ENCODE results near the gene LRRC1. TPM values are rescaled to one million over a fixed set of nuclear protein-coding genes. Genes with fewer than 3 reads are reported as not detected.
A peak's percentile ranks its signal among the peaks of the same experiment; 100 is the strongest.

LRRC1 gene
- total RNA-seq, 1 experiment from 2014 or later: 10.3 TPM

- no peak overlapping the region for H4K91ac ChIP-seq (ENCODE audit: insufficient read length, low read depth, low read length)
- no CpG with 5 or more reads among the region's 7 CpGs for whole genome bisulfite sequencing (ENCODE audit: extremely low coverage, insufficient read length, low lambda C conversion rate)
These were observed 20.7 kb downstream of the LRRC1 start for GRCh38 chr6:53815381-53816119.

More at GRCh38 chr6:53815381-53816119, 20.7 kb downstream of the LRRC1 start:
- Histone ChIP-seq H2BK120ac (ENCODE audit: low read depth, low read length, poor library complexity, severe bottlenecking) (no peak overlapping the region), H3K4me2 (ENCODE audit: insufficient read depth, insufficient read length, low read length) (no peak overlapping the region), H3K27me3 (ENCODE audit: insufficient read depth, low read length) (no peaks in the 10 kb centered on the region), H2BK12ac (ENCODE audit: insufficient read length, low read depth, low read length) (no peak overlapping the region), H4K5ac (ENCODE audit: insufficient read length, low read depth, low read length) (no peak overlapping the region), H3K4ac (ENCODE audit: low read depth, low read length) (no peak overlapping the region), H3K9ac (ENCODE audit: extremely low read depth, insufficient read length, low read length) (no peak overlapping the region), H2BK20ac (ENCODE audit: low read depth, low read length, poor library complexity, severe bottlenecking) (no peak overlapping the region), H4K8ac (replicated peaks; ENCODE audit: insufficient read length, low read depth, low read length) (no peak overlapping the region), H3K27ac (ENCODE audit: insufficient read length, low read depth, low read length) (no peak overlapping the region), H3K4me1 (ENCODE audit: insufficient read depth, low read length) (peaks cover 2% of the 10 kb centered on the region; the same call in 1 of the 2 replicates), H4K20me1 (ENCODE audit: control insufficient read depth, insufficient read depth, insufficient read length) (no peaks in the 10 kb centered on the region), H3K79me2 (ENCODE audit: insufficient read depth, low read length) (no peaks in the 10 kb centered on the region; the same call in 1 of the 2 replicates), H3K23ac (ENCODE audit: insufficient read length, low read depth, low read length) (no peak overlapping the region), H3K18ac (ENCODE audit: insufficient read length, low read depth, low read length) (no peak overlapping the region), H3K23me2 (ENCODE audit: insufficient read length, low read depth, low read length, poor library complexity, severe bottlenecking) (no peaks in the 10 kb centered on the region), H2BK15ac (ENCODE audit: low read depth, low read length) (no peak overlapping the region), H3K56ac (ENCODE audit: insufficient read length, low read depth, low read length) (no peak overlapping the region), H2AFZ (ENCODE audit: low read length) (no peak overlapping the region), H3K9me3 (ENCODE audit: control insufficient read depth, low read depth, low read length) (no peaks in the 10 kb centered on the region), H3T11ph (ENCODE audit: low read length) (no peak overlapping the region), H3K79me1 (ENCODE audit: insufficient read depth, low read depth, low read length, poor library complexity, severe bottlenecking) (no peaks in the 10 kb centered on the region), H2AK5ac (ENCODE audit: insufficient read length, low read length) (no peak overlapping the region), H3K14ac (ENCODE audit: insufficient read depth, low read length) (no peak overlapping the region), H2BK5ac (ENCODE audit: insufficient read length, low read length) (no peak overlapping the region)
- H3K4me1 Mint-ChIP-seq: peaks cover 34 to 37% of the 10 kb centered on the region in 2 experiments
- no peak overlapping the region for H3K4me3 Mint-ChIP-seq
- TF ChIP-seq CTCF (conservative IDR thresholded peaks at IDR 0.05): no peak
- DNase-seq: no peak
- H3K36me3 Mint-ChIP-seq (ENCODE audit: insufficient read depth in 1 of 3, low read depth in 3 of 3): no peaks in the 10 kb centered on the region
- H3K27me3 Mint-ChIP-seq (ENCODE audit: low read depth): no peaks in the 10 kb centered on the region
- no peaks in the 10 kb centered on the region for H3K9me3 Mint-ChIP-seq
- H3K27ac Mint-ChIP-seq: peak overlapping the region in 2 of 3 experiments; percentile 19 to 21; a peak in 1 of 7 replicates

Measured in H9 (cell line).